Omental fat pad (tissue), 4 donors: ENCODE data around the gene PHGDH. TPM values are rescaled to one million over a fixed set of nuclear protein-coding genes. Genes with fewer than 3 reads are reported as not detected.

Experiments used
- ATAC-seq: fragments of 150-250 bp; one replicate; pipeline ENCODE4 v1.9.1; 2016; ENCODE audit warnings: mild to moderate bottlenecking, moderate library complexity; ENCODE audit not compliant: low FRiP score
- DNase-seq: peaks from one replicate; pipeline ENCODE4 v3.0.0-alpha.2; 2019; ENCODE audit warnings: low spot score
- total RNA-seq, 4 donors: library from RNA; depleted of rRNA; stranded (reverse); fragments of >200 nt; gene quantifications; one replicate each; pipeline ENCODE4 v1.1.0, GENCODE V29; 2016
- TF ChIP-seq, protein P1 (sequence below), 3 donors: fragments of 450-650 bp; IDR thresholded peaks; one replicate each; pipeline ENCODE4 v1.5.1; 2016 to 2017; ENCODE audit warnings: antibody characterized with exemption in 3 of 3, mild to moderate bottlenecking in 3 of 3, moderate library complexity in 2 of 3

PHGDH gene
- total RNA-seq, 4 donors from 2014 or later = 21.5 to 95.4 (median 28.4) TPM

DNA sequence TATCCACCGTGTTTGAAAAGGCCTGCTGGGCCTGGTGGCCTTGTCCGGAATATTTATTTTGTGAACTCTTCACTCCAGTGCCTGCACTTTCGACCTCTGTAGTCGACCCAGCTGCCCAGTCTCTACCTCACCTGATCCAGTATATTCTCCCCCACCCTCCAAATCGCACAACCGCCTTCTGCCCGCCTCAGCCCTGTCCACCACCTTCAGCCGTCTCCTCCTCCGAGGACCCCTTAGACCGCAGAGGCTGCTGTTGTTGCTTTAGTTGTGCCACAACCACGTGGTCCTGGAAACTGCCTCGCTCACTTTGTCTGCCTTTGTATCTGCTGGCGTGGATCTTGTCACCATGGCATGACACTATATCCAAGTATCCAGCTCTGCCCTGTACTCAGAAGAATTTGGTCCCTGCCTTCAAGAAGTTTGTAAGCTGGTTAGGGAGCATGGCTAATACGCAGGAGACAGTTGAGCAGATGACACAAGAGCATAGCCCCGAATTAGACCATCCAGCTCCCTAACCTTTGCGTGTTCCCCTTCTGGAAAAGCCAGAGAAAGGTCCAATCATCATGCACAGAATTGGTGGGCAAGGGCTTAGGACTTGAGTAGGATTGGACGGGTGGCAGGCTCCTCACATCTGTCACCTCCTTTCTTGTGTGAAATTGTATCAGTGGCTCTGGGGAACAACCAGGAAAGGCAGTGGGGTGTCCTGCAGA is 1.5 kb downstream of the PHGDH start:
- no peak for DNase-seq

DNA sequence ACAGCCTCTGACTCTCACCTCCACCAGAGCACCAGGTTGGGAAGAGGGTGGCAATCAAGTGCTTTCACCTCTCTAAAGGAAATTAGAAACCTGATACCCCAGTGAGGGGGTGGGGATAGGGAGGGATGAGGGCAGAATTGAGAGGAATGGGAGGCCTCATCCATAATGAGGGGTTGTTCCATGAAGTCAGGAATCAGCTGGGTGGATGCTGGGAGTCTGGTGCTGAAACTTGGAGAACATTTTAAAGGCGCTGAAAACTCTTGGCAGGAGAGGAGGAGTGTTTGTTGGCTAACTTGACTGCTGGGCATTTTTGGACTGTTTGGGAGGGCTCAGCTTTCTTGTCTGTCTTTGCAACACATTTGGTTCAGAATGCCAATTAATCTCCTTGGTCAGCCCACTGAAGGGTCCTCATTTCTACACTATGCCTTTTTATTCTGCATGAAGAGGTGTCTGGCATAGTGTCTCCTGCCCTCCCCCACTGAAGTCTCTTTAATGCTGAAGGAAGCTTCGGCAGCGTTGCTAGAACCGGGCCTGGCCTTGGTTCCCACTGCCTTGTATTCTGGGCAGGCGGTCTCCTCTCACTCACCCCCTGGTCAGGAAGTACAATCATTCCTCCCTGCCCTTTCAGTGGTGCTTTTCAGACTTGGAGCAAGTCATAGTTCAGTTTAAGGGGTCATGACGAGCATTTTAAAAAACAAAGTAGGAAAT is 2.2 kb downstream of the PHGDH start:
- TF ChIP-seq, protein P1, sequence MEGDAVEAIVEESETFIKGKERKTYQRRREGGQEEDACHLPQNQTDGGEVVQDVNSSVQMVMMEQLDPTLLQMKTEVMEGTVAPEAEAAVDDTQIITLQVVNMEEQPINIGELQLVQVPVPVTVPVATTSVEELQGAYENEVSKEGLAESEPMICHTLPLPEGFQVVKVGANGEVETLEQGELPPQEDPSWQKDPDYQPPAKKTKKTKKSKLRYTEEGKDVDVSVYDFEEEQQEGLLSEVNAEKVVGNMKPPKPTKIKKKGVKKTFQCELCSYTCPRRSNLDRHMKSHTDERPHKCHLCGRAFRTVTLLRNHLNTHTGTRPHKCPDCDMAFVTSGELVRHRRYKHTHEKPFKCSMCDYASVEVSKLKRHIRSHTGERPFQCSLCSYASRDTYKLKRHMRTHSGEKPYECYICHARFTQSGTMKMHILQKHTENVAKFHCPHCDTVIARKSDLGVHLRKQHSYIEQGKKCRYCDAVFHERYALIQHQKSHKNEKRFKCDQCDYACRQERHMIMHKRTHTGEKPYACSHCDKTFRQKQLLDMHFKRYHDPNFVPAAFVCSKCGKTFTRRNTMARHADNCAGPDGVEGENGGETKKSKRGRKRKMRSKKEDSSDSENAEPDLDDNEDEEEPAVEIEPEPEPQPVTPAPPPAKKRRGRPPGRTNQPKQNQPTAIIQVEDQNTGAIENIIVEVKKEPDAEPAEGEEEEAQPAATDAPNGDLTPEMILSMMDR (IDR thresholded peaks at IDR 0.05) = no peak
- no peak for DNase-seq
- ATAC-seq = peak; percentile 19

More for the DNA sequence above, 1.5 kb downstream of the PHGDH start:
- peak; percentile 14 for ATAC-seq
- TF ChIP-seq, protein P1 (IDR thresholded peaks at IDR 0.05) = no peak

DNA sequence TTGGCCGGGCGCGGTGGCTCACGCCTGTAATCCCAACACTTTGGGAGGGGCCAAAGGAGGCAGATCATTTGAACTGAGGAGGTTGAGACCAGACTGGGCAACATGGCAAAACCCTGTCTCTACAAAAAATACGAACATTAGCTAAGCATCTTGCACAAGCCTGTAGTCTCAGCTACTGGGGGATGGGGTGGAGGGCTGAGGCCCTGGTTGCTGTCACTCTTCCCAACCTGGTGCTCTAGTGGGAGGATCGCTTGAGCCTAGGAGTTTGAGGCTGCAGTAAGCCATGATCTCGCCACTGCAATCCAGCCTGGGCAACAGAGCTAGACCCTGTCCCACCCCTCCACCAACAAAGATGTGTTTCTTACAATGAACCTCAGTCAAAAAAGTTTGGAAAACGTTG is 2.8 kb downstream of the PHGDH start:
- TF ChIP-seq, protein P1 (IDR thresholded peaks at IDR 0.05) = no peak
- ATAC-seq (no peak), DNase-seq (no peak)

DNA sequence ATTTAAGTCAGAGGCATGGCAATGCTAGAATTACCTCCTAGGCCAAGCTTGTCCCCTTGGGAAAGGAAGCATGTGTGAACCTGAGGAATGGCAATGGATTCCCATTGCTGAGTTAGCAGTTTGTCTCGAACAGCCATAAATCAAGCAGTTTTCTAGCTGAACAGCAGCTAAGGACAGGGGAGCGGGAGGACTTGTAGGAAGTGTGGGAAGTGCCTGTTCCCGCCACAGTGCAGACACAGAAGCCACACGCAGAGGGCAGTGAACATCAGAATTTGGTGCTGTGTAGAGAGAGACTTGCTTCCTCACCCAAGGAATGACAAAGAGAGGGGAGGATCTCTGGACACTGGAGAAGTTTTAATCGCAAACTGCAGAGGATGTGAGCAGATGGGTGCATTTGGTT is 3.8 kb downstream of the PHGDH start:
- ATAC-seq (no peak), DNase-seq (no peak)
- TF ChIP-seq, protein P1 (IDR thresholded peaks at IDR 0.05) = no peak

DNA sequence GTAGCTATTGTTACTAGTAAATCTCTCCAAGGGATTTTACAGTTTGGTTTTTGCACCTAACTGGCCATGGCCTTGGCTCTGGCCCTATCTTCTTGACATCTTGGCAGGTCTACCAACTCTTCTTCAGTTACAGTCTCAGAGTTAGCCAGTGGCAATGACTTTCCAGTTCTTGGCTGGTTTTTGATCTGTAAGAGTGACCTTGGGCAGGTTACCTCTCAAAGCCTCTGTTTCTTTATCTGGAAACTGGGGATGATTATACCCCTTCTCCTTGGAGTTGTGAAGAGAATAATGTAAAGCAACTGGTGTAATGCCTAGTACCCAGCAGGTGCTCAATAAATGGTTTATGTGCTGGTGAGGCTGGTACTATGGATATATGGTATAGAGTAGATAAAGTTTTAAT is 6.7 kb downstream of the PHGDH start:
- TF ChIP-seq, protein P1 (IDR thresholded peaks at IDR 0.05) = no peak
- ATAC-seq (no peak), DNase-seq (no peak)

DNA sequence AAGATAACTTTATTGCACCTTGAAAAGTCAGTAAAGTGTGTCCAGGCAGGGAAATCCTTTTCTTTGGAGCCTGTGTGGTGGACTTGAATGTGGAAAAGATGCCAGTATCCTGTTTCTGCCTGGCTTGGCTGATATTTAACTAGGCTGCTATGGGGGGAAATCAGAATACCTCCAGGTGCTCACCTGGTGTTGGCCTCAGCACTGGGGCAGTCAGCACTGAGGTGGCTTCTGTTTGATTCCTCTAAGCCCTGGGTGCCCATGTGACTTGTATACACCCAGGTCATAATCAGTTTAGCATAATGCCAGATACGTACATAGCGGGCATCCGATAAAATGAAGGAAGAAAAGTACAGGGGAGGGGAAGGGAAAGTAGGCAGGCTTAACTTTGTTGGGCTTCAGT is 7.2 kb downstream of the PHGDH start:
- TF ChIP-seq, protein P1 (IDR thresholded peaks at IDR 0.05) = no peak
- ATAC-seq = no peak
- DNase-seq = no peak
